Fibroblast of skin of left quadriceps (primary cell): ENCODE results near the gene RANGAP1.
A peak's percentile ranks its signal among the peaks of the same experiment; 100 is the strongest.

ENCODE experiments used
- DNase-seq, 2 experiments: peaks; one replicate each; pipeline ENCODE4 v3.0.0-alpha.2; 2013; ENCODE audit warnings: low read depth in 2 of 2

The RANGAP1 gene

GRCh38 chr22:41201141-41201540 lies 84.8 kb downstream of the RANGAP1 start:
- DNase-seq = no peak

DNA sequence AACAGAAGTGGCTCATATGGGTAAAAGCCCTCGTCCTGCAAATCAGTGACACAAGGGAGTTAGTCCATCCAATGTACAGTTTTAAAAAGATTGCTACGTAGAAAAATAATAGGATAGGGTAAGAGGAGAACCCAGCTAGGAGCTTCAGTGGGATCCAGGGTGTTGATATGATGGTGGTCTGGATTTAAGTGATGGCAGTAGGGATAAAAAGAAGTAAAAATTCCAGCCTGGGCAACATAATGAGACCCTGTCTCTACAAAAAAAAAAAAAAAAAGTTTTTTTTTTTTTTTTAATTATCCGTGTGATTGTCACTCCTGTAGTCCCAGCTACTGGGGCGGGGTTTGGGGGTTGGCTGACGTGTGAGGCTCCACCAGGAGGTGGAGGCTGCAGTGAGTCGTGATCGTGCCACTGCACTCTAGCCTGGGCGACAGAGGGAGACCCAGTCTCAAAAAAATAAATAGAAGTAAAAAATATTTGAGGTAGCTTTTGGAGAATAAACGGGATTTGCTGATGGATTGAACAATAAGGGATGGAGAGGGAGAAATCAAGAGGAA lies 87.9 kb downstream of the RANGAP1 start:
- DNase-seq = no peak

GRCh38 chr22:41197038-41197972 lies 88.7 kb downstream of the RANGAP1 start:
- peak in 1 of 2 experiments; percentile 8 for DNase-seq
